Common myeloid progenitor, CD34-positive (primary cell): ENCODE results near the gene MINDY4B.

Source experiments
- CTCF ChIA-PET: fragments of 350-600 bp; sonication (Branson Sonifier 250); formaldehyde crosslinking; loops from one replicate; lab custom pipeline; 2021; ENCODE audit warnings: antibody characterized with exemption; lab: Charles Lee
- POLR2A ChIA-PET: fragments of 350-600 bp; sonication (Branson Sonifier 250); formaldehyde crosslinking; loops from one replicate; lab custom pipeline; 2021; ENCODE audit warnings: antibody characterized with exemption; lab: Charles Lee
- DNase-seq, 3 donors: peaks; one replicate each; pipeline versions ENCODE4 v3.0.0 to v3.0.0-alpha.2; 2013
- H3K27ac ChIP-seq, 2 experiments: 1 replicate in 1 of 2; 2 replicates in 1 of 2; pipeline ENCODE4 v1.7.0; 2013; ENCODE audit warnings: inconsistent platforms in 2 of 2, low read length in 2 of 2, mild to moderate bottlenecking in 2 of 2, low read depth in 1 of 2, moderate library complexity in 1 of 2; ENCODE audit not compliant: severe bottlenecking in 2 of 2, insufficient read depth in 1 of 2, poor library complexity in 1 of 2
- H3K27me3 ChIP-seq, 5 experiments: replicated peaks in 2 of 5; 1 replicate in 3 of 5; 2 replicates in 2 of 5; pipeline versions ENCODE4 v1.6.1 to v1.7.0; 2013; ENCODE audit warnings: low read length in 4 of 5, mild to moderate bottlenecking in 2 of 5, moderate library complexity in 2 of 5, inconsistent platforms in 1 of 5; ENCODE audit not compliant: insufficient read depth in 5 of 5, control insufficient read depth in 4 of 5
- H3K36me3 ChIP-seq, 4 experiments: 1 replicate in 2 of 4; 2 replicates in 2 of 4; pipeline versions ENCODE4 v1.6.1 to v1.7.0; 2013; ENCODE audit warnings: low read length in 3 of 4, control low read depth in 1 of 4, mild to moderate bottlenecking in 1 of 4; ENCODE audit not compliant: control insufficient read depth in 4 of 4, insufficient read depth in 4 of 4
- H3K4me1 ChIP-seq, 4 experiments: 1 replicate in 3 of 4; 2 replicates in 1 of 4; pipeline versions ENCODE4 v1.6.1 to v1.7.1; 2013; ENCODE audit warnings: low read length in 3 of 4, mild to moderate bottlenecking in 3 of 4, control low read depth in 1 of 4, inconsistent platforms in 1 of 4, moderate library complexity in 1 of 4; ENCODE audit not compliant: control insufficient read depth in 4 of 4, insufficient read depth in 4 of 4; ENCODE audit errors: control extremely low read depth in 1 of 4
- H3K4me3 ChIP-seq, 7 experiments: 1 replicate in 4 of 7; 2 replicates in 3 of 7; pipeline versions ENCODE4 v1.5.1 to v1.7.0; 2013; ENCODE audit warnings: mild to moderate bottlenecking in 7 of 7, low read length in 6 of 7, moderate library complexity in 6 of 7, inconsistent platforms in 2 of 7, low read depth in 2 of 7, control low read depth in 1 of 7; ENCODE audit not compliant: insufficient read depth in 4 of 7, control insufficient read depth in 1 of 7; ENCODE audit errors: extremely low read depth in 1 of 7
- H3K9me3 ChIP-seq, 5 experiments: 1 replicate in 4 of 5; 2 replicates in 1 of 5; pipeline versions ENCODE4 v1.6.1 to v1.7.1; 2013; ENCODE audit warnings: low read length in 4 of 5, mild to moderate bottlenecking in 2 of 5, inconsistent platforms in 1 of 5, low read depth in 1 of 5, moderate library complexity in 1 of 5; ENCODE audit not compliant: control insufficient read depth in 4 of 5, insufficient read depth in 2 of 5; ENCODE audit errors: control extremely low read depth in 1 of 5
- WGBS: methylation state at CpG from one replicate; pipeline ENCODE4 v1.1.5; 2013; ENCODE audit not compliant: insufficient coverage; 5-methylcytosine and 5-hydroxymethylcytosine counted together

Gene MINDY4B

GRCh38 chr3:150887031-150887430 lies 18.2 kb downstream of the MINDY4B start:
- Histone ChIP-seq H3K27me3 (no peaks in the 10 kb centered on the region), H3K27ac (no peak overlapping the region), H3K4me3 (no peak overlapping the region), H3K36me3 (no peaks in the 10 kb centered on the region), H3K9me3 (no peaks in the 10 kb centered on the region), H3K4me1 (peaks cover 4 to 15% (median 9%) of the 10 kb centered on the region in 4 experiments)
- ChIA-PET CTCF (no interaction called here), POLR2A (no interaction called here)
- no peak for DNase-seq
- 100% methylated on average over 1 of the region's 2 CpGs for WGBS

- POLR2A ChIA-PET: no interaction called here
- CTCF ChIA-PET: no interaction called here
- DNase-seq: no peak
- Histone ChIP-seq H3K36me3 (no peaks in the 10 kb centered on the region), H3K4me3 (no peak overlapping the region), H3K27ac (no peak overlapping the region), H3K9me3 (no peaks in the 10 kb centered on the region), H3K4me1 (peaks cover 0 to 9% (median 6%) of the 10 kb centered on the region in 4 experiments), H3K27me3 (no peaks in the 10 kb centered on the region)
- WGBS: no CpG with 5 or more reads among the region's 3 CpGs
Observed at GRCh38 chr3:150885535-150885934, 19.7 kb downstream of the MINDY4B start.

- H3K4me3 ChIP-seq: no peak overlapping the region
- no peak for DNase-seq
Observed at GRCh38 chr3:150878996-150879575, 26.2 kb downstream of the MINDY4B start.

DNA sequence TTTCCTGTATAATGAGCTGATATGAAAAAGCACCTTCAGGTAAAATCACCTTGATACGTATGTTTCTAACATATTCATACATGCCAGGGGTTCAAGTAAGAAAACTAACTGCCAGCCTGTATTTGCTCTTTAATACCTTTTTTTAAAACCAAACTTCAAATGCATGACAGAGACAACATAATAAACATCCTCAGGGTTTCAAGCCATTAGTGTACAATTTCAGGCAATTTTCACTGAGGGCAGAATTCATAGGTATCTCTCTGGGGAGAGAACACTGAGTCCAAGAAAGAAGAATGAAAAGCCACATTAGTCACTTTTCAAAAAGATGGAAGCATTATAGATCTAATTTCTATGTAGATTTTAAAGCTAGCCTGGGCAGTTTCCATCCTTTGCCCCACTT lies 26.9 kb downstream of the MINDY4B start:
- DNase-seq: no peak
- H3K4me1 ChIP-seq: peaks cover 0 to 8% (median 0%) of the 10 kb centered on the region in 4 experiments
- no peak overlapping the region for H3K27ac ChIP-seq
- H3K36me3 ChIP-seq: no peaks in the 10 kb centered on the region
- WGBS: 100% methylated on average over 1 of the region's 1 CpG
- no peak overlapping the region for H3K4me3 ChIP-seq
- H3K9me3 ChIP-seq: no peaks in the 10 kb centered on the region
- no peaks in the 10 kb centered on the region for H3K27me3 ChIP-seq
- ChIA-PET POLR2A (no interaction called here), CTCF (interaction anchor here (1.0 to 1.5 kb wide), 3 partner anchors 16 to 157 kb away, joined by 3 to 4 read pairs (median 4); no protein-coding TSS in a partner anchor)

More at GRCh38 chr3:150878996-150879575, 26.2 kb downstream of the MINDY4B start:
- no peak overlapping the region for H3K27ac ChIP-seq
- no peaks in the 10 kb centered on the region for H3K36me3 ChIP-seq
- CTCF ChIA-PET: interaction anchor here (1.0 to 1.5 kb wide), 3 partner anchors 16 to 158 kb away, joined by 3 to 4 read pairs (median 4); no protein-coding TSS in a partner anchor
- no peaks in the 10 kb centered on the region for H3K27me3 ChIP-seq
- peaks cover 0 to 8% (median 0%) of the 10 kb centered on the region in 4 experiments for H3K4me1 ChIP-seq
- H3K9me3 ChIP-seq: no peaks in the 10 kb centered on the region
- WGBS: no CpG with 5 or more reads among the region's 2 CpGs
- POLR2A ChIA-PET: no interaction called here

DNA sequence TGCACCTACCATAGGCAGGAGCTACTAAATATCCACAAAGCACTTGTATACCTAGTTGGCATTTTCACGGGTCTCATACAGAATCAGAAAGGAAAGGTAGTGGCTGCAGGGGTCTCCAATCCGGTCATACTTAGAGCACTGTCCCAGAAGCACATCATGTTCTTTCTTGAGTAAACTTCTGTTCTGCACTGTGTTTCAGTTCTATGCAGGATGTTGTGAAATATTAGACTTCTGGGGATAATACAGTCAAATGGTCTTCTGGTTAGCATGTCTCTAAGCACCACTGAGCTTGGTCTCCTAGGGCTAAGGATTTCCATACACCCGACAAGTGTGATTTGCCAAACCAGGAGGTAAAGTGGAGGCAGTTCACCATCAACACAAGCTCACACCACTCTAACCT lies 27.9 kb downstream of the MINDY4B start:
- H3K4me1 ChIP-seq: peaks cover 0 to 8% (median 0%) of the 10 kb centered on the region in 4 experiments
- ChIA-PET CTCF (no interaction called here), POLR2A (no interaction called here)
- 100% methylated on average over 2 of the region's 3 CpGs for WGBS
- no peak for DNase-seq
- H3K9me3 ChIP-seq: no peaks in the 10 kb centered on the region
- H3K4me3 ChIP-seq: no peak overlapping the region
- no peaks in the 10 kb centered on the region for H3K36me3 ChIP-seq
- H3K27me3 ChIP-seq: no peaks in the 10 kb centered on the region
- no peak overlapping the region for H3K27ac ChIP-seq

- no peaks in the 10 kb centered on the region for H3K36me3 ChIP-seq
- 98% methylated on average over 4 of the region's 6 CpGs for WGBS
- H3K27ac ChIP-seq: no peak overlapping the region
- H3K4me1 ChIP-seq: peaks cover 0 to 8% (median 0%) of the 10 kb centered on the region in 4 experiments
- no peaks in the 10 kb centered on the region for H3K9me3 ChIP-seq
- ChIA-PET CTCF (no interaction called here), POLR2A (no interaction called here)
- DNase-seq: no peak
- H3K4me3 ChIP-seq: no peak overlapping the region
- H3K27me3 ChIP-seq: no peaks in the 10 kb centered on the region
Observed at GRCh38 chr3:150876611-150877265, 28.5 kb downstream of the MINDY4B start.

DNA sequence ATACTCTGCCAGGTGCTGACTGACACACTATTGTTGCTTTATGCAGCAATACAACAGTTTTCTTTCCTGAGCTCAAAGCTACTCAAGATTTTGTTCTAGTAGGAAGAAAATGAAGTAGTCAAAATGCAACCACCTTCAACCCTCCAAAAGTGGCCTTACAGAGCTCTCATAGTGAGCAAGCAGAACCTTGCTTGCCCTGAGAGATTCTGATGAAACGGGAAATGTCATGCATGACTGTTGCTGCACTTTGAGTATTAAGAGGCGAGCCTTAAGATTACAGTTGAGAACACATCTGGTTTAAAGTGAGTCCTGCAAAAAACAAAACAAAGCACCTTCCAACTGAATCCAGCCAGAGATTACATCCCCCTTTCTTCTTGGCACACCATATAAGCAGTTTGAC lies 29.7 kb downstream of the MINDY4B start:
- ChIA-PET POLR2A (interaction anchor here (0.6 kb wide), 1 partner anchor 33 kb away, joined by 3 read pairs; no protein-coding TSS in a partner anchor), CTCF (interaction anchor here (0.8 to 1.2 kb wide), 2 partner anchors 14 to 159 kb away, joined by 3 to 4 read pairs; no protein-coding TSS in a partner anchor)
- DNase-seq: peak in 2 of 3 donors; percentile 35 to 46
- H3K4me1 ChIP-seq: peaks cover 0 to 8% (median 0%) of the 10 kb centered on the region in 4 experiments
- H3K4me3 ChIP-seq: no peak overlapping the region
- no peaks in the 10 kb centered on the region for H3K9me3 ChIP-seq
- H3K36me3 ChIP-seq: no peaks in the 10 kb centered on the region
- 67% methylated on average over 2 of the region's 2 CpGs for WGBS
- no peak overlapping the region for H3K27ac ChIP-seq
- H3K27me3 ChIP-seq: no peaks in the 10 kb centered on the region
